HG02678 (cell line): ENCODE data around the gene OXCT1.
"Not testable (repeated sequence)": the region's sequence is repeated elsewhere in the genome, so short reads cannot be mapped to it uniquely, and the experiment has no call there.

Source experiments
- ATAC-seq: cut with Tn5 transposase; IDR thresholded peaks from one replicate; pipeline ENCODE4 v1.9.1; 2021; ENCODE audit warnings: mild to moderate bottlenecking, moderate library complexity; ENCODE audit not compliant: unreplicated experiment

The OXCT1 gene

GRCh38 chr5:41785061-41785460, 85.2 kb downstream of the OXCT1 start:
- ATAC-seq: no peak

DNA sequence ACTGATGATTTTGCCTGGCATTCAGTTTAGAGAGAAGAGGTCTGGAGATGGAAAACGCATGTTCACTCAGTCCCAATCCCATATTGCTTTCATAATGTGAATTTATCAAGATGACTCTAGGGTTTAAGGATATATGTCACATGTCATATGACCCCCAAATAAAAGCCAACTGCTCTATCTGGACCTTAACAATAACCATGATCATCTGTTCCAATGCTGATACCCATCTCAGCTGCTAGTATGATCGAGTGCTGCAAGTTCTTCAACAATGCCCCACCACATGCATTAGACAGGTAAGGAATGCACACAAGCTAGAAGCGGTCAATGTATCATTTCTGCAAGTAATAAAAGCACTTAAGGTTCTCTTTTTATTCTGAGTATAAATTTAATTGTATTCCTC, 91.8 kb downstream of the OXCT1 start:
- no peak for ATAC-seq

GRCh38 chr5:41776435-41776834, 93.8 kb downstream of the OXCT1 start:
- ATAC-seq: no peak

GRCh38 chr5:41773799-41774198, 96.4 kb downstream of the OXCT1 start:
- ATAC-seq: no peak

- ATAC-seq: peak; percentile 33
These were observed 97.3 kb downstream of the OXCT1 start for GRCh38 chr5:41772785-41773442.

DNA sequence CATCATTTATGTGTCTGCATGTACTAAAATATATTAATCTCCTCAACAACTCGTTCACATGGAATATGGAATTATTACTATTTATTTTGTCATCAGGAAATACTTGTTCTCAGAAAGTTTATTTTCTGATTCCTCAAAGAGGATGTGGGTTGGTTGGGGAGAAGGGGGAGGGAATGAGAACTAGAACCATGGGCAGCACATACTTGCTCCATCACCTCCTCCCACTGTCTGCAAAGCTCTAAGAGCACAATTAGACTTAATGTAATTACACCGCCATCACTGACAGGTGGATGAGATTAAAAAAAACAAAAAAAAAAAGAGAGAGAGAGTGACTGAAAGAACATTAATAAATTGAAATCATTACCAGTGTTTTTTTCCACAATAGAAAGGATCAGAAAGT, 98.2 kb downstream of the OXCT1 start:
- no peak for ATAC-seq

- peak; percentile 90 for ATAC-seq
These were observed 99.4 kb downstream of the OXCT1 start for GRCh38 chr5:41770799-41771198.

DNA sequence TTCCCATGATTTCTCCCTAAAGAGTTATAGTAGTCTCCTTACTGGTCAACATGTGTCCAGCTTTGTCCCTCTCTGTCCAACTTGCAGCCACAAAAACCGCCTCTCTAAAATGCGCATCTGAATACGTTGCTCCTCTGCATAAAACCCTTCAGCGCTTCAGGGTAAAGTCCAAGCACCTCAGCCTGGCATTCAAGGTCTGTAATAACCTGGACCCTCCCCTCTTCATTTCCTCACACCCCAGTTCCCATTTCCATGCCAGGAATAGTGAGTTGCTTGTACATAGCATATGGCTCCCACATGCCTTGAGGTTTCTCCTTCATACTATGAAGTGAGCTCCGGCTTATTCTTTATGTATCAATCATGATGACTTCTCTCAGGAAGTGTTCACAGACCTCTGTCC, 101.5 kb downstream of the OXCT1 start:
- no peak for ATAC-seq

- no peak for ATAC-seq
These were observed 105.6 kb downstream of the OXCT1 start for GRCh38 chr5:41764650-41765049.

DNA sequence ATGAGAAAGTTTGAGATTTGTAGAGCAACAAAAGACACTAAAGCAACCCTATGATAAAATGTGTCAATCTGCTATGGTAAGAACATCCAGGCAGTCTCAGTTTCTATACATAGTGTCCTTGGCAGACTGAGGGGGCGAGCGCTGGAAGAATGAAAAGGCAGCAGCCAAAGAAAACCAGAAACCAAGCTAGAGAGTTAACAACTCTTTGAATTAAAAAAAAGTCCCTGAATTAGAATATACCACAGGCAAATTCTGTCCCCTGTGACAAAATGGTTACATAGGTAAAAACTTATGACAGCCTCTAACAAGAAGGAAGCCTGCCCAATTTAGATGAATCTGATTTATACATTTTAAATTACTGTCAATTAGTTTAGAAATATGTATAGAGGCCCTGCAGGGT, 106.7 kb downstream of the OXCT1 start:
- peak; percentile 47 for ATAC-seq

DNA sequence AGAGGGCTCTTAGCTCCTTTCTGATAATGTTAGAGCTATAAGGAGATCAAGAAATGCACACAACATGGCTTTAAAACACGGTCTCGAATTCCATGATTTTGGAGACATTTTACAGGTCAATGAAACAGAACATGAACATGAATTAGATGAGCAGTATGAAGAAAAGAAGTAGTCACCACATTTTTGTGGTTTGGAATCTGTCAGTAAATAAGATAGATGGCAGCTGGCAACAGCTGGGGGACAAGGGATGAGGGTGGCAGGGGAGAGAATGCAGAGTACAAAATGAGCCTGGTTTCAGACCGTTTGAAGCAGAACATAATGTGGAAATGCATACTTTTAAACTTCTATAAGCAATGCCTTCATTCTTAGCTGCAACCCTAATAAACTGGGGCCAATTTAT, 107.1 kb downstream of the OXCT1 start:
- ATAC-seq: no peak

DNA sequence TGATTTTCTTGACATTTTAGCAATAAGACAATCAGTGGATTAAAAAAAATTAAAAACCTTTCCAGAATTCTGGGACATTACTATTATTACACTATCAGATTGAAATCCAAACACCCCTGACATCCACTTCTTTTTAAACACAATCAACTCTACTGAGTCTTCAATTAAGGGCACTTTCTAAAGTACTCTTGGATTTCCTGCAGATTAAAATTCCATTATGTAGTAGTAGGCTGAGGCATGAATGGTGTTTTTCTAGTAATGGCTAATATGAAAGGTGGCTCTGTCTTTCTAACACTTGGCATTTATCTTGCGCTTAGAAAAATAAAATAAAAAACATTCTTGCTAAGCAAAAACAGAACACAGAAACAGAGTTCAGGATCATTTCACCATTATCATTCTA, 107.8 kb downstream of the OXCT1 start:
- ATAC-seq: no peak

GRCh38 chr5:41761663-41762062, 108.6 kb downstream of the OXCT1 start:
- no peak for ATAC-seq

DNA sequence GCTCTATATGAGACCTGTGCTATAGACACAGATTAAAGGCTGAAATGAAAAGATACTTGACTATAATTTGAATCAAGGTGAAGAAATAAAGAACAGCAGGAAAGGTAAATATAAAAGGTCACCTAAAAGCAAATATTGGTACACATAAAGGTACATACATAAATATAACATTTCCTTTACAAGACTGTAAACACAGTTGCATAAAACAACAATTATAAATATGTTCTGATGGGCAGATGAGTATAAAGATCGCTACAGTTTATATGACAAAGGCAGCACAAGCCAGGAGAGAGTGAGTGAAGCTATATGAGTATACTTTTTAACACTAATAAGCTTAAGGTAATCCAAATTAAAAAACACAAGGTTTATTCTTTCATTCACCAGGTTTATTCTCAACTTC, 114.5 kb downstream of the OXCT1 start:
- ATAC-seq: no peak

DNA sequence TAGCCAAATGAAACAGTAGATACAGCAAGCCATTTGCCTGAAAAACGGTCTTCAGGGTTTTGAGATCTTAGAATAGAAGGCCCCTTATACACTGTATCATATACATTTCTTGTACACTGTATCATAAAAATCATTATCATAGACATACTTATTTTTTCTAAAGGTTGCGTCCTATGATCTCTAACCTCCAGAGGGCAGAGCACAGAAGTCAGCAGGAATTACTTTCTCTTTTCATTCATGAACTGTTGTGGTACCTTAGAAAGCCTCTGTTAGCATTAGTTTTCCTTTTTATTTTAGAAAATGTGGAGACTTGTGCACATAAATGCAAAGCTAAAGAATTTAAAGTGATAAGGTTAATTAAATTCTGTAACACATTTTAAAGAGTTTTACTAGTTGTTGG, 115.4 kb downstream of the OXCT1 start:
- ATAC-seq: peak; percentile 67

DNA sequence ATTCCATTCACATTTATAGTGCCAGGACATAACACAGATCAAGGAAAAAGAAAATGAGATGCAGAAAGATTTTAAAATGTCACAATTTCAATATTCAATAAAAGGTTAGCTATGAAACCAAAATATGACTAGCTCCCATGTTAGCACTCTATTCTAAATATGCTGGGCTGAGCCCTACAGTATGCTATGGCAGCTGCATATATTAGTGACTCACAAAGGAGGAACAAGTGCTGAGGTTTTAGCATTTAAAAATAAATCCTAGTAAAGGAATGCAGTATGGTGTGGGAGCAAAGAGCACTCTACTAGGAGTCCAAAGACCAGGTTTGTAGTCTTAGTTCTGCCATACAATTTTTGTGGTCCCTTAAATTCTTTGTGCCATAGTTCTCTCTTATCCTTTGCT, 118.4 kb downstream of the OXCT1 start:
- ATAC-seq: no peak

- peak; percentile 99 for ATAC-seq
These were observed 121.6 kb downstream of the OXCT1 start for GRCh38 chr5:41748631-41749030.

DNA sequence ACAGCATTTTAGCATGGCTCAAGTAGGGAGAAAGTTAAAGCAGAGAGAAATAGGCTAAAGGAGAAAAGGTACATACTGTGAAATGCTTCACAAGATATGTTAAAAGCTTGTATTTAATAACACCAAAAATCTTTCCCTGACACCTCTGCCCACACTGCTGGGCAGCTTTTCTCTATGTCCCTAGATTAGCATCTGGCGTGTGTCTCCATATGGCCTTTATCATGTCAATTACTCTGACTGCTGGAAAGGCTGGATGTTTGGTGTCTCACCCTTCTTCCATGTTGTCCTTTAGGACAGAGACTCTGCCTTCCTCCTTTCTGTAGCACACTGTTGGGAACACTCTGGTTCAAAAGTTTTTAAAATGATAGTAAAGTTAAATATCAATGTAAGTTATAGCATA, 122.5 kb downstream of the OXCT1 start:
- no peak for ATAC-seq

DNA sequence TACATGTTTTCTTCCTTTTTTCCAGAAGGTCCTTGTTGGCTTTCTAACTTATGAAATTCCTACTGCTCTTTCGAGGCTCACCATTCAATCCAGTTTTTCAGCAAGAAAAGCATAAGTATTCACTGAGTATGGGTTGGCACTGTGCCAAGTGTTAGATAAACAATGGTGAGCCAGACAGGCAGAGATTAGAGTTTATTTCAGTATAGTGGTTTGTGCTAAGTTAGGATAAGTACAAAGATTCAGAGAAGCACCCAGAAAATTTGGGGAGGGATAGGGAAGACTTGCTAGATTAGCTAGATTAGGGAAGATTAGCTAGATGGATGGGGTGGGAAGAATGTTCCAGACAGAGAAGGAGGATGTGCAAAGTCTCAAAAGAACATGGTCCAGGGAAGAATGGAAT, 122.9 kb downstream of the OXCT1 start:
- no peak for ATAC-seq

GRCh38 chr5:41742608-41743007, 127.6 kb downstream of the OXCT1 start:
- not testable (repeated sequence) for ATAC-seq

GRCh38 chr5:41738710-41739354, 131.4 kb downstream of the OXCT1 start:
- no peak for ATAC-seq

DNA sequence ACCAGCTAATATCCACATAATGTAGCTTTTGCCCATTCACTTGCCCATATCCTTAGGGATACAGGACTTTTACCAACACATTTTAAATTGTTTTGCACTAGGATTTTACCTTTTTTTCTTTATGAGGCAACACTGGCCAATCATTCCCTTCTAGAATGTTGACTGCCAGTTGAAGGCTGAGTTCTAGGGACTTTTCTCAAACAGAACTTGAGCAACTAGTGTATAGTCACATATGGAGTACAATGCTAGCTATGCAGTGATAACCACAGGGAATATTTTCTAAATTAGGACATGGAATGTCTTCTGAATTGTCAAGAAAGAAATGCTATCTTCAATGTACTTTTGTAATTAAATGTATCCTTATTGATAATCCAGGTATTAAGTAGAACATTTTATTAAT, 133.6 kb downstream of the OXCT1 start:
- ATAC-seq: no peak

- ATAC-seq: peak; percentile 70
These were observed 135.0 kb downstream of the OXCT1 start for GRCh38 chr5:41735213-41735612.
